Stomach (tissue), 9 donors: Measurements from ENCODE around the gene LMTK2. TPM values are rescaled to one million over a fixed set of nuclear protein-coding genes. Genes with fewer than 3 reads are reported as not detected.
A peak's percentile ranks its signal among the peaks of the same experiment; 100 is the strongest.

Experiments
- DNase-seq, 2 donors: peaks; one replicate each; pipeline versions ENCODE4 v3.0.0 to v3.0.0-alpha.2; 2013 to 2019
- H3K27ac ChIP-seq, 5 donors: fragments of 200-600 bp in 4 of 5; sonication (generic) in 4 of 5; one replicate each; pipeline ENCODE4 v1.5.1; 2013 to 2019; ENCODE audit warnings: mild to moderate bottlenecking in 1 of 5, moderate library complexity in 1 of 5
- H3K27me3 ChIP-seq, 3 donors: fragments of 200-600 bp; sonication (generic); one replicate each; pipeline ENCODE4 v1.5.1; 2017 to 2019; ENCODE audit warnings: mixed run types in 1 of 3
- H3K36me3 ChIP-seq, 4 donors: fragments of 200-600 bp; sonication (generic); 1 replicate in 3 of 4; 2 replicates in 1 of 4; pipeline ENCODE4 v1.5.1; 2016 to 2019
- H3K4me1 ChIP-seq, 4 donors: fragments of 200-600 bp; sonication (generic); one replicate each; pipeline ENCODE4 v1.5.1; 2016 to 2019
- H3K4me3 ChIP-seq, 4 donors: fragments of 200-600 bp; sonication (generic) in 3 of 4; one replicate each; pipeline ENCODE4 v1.5.1; 2016 to 2019; ENCODE audit warnings: mild to moderate bottlenecking in 1 of 4
- H3K9me3 ChIP-seq, 4 donors: fragments of 200-600 bp; sonication (generic); one replicate each; pipeline ENCODE4 v1.5.1; 2016 to 2019
- CTCF ChIP-seq, 7 experiments: fragments of 450-650 bp in 4 of 7; fragments of 200-600 bp in 3 of 7; sonication (generic) in 3 of 7; IDR thresholded peaks; one replicate each; pipeline ENCODE4 v1.5.1; 2016 to 2019; ENCODE audit warnings: antibody characterized with exemption in 7 of 7, control low read depth in 2 of 7, mild to moderate bottlenecking in 1 of 7
- EP300 ChIP-seq: sonication (generic); formaldehyde crosslinking; IDR thresholded peaks from one replicate; pipeline ENCODE4 v1.6.1; 2017; ENCODE audit warnings: antibody characterized with exemption
- POLR2A ChIP-seq, 4 donors: fragments of 450-650 bp; IDR thresholded peaks; one replicate each; pipeline ENCODE4 v1.6.1; 2016; ENCODE audit warnings: antibody characterized with exemption in 4 of 4, control low read depth in 2 of 4, mild to moderate bottlenecking in 1 of 4, moderate library complexity in 1 of 4
- POLR2AphosphoS5 ChIP-seq, 3 donors: sonication (generic); formaldehyde crosslinking; IDR thresholded peaks; one replicate each; pipeline ENCODE4 v1.6.1; 2016; ENCODE audit warnings: antibody characterized with exemption in 3 of 3
- WGBS, 5 donors: extraction: QIAGEN DNeasy Blood & Tissue Kit in 3 of 5; methylation state at CpG; one replicate each; pipeline versions ENCODE4 v1.1.5 to v1.1.7; 2013 to 2018; 5-methylcytosine and 5-hydroxymethylcytosine counted together
- intact Hi-C: fragments of 100-400 bp; cut with DNase I; formaldehyde crosslinking; loops from one replicate; pipeline ENCODE4 v1.15.1; 2023; ENCODE audit warnings: low total_unique reads
- polyA plus RNA-seq, 3 donors: library from polyadenylated mRNA; stranded (reverse); fragments of 200-250 nt; gene quantifications; one replicate each; pipeline ENCODE4 v1.2.3, GENCODE V29; 2013
- total RNA-seq, 5 donors: library from RNA; depleted of rRNA; stranded (reverse); fragments of >200 nt; gene quantifications; one replicate each; pipeline versions ENCODE4 v1.1.0 to v1.2.3, GENCODE V29; 2014 to 2016
- donor health status: healthy with polysubstance abuse.
- donor health status: Bipolar disorder and iron deficiency.
- donor health status: healthy.

The LMTK2 gene
- total and polyA plus RNA-seq, 8 donors: 1.4 to 42.6 (median 19.3) TPM

DNA sequence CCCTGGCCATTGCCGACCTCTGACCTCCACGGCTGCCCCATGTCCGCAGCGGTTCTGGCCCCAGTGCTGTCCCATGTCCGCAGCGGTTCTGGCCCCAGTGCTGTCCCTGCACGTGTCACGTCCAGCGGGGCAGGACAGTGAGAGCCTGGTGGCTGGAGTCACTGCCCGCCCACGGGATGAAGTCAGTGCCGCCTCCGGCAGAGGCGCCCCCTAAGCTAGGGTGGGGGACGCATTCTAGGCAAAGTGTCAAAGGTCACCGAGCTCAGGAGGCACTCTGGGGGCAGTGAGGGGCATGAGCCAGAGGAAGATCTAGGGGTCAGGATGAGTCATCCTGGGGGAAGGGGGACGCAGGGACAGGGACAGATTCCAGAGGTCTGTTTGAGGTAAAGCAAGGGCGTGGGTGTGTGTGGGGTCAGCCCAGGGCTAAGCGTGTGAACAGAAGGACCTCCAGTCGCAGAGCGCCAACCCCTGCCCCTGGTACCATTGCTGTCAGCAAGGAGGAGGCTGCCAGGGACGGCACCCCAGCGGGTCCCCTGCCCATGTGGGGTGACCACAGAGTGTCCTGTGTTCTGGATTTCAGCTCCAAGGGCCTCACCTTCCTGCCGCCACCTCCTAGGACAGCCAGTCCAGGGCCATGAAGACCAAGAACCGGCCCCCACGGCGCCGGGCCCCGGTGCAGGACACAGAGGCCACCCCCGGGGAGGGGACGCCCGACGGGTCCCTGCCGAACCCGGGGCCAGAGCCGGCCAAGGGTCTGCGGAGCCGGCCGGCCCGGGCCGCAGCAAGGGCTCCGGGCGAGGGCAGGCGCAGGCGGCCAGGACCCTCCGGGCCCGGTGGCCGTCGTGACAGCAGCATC is 105.2 kb downstream of the LMTK2 start:
- H3K9me3 ChIP-seq: no peaks in the 10 kb centered on the region
- no peak for TF ChIP-seq POLR2A (IDR thresholded peaks at IDR 0.05)
- H3K36me3 ChIP-seq: peaks cover 5 to 28% (median 25%) of the 10 kb centered on the region in 4 donors
- 61 to 79% (median 75%) methylated on average over 15 to 49 of the region's 49 CpGs for WGBS, 5 donors
- H3K27me3 ChIP-seq: peaks cover 0 to 22% (median 7%) of the 10 kb centered on the region in 3 donors
- H3K4me1 ChIP-seq: peaks cover 17 to 47% (median 32%) of the 10 kb centered on the region in 4 donors
- peak overlapping the region; percentile 69 to 83 (median 78) for H3K27ac ChIP-seq
- intact Hi-C loops: no loop called here
- H3K4me3 ChIP-seq: peak overlapping the region; percentile 47 to 55 (median 50)
- no peak for DNase-seq

DNA sequence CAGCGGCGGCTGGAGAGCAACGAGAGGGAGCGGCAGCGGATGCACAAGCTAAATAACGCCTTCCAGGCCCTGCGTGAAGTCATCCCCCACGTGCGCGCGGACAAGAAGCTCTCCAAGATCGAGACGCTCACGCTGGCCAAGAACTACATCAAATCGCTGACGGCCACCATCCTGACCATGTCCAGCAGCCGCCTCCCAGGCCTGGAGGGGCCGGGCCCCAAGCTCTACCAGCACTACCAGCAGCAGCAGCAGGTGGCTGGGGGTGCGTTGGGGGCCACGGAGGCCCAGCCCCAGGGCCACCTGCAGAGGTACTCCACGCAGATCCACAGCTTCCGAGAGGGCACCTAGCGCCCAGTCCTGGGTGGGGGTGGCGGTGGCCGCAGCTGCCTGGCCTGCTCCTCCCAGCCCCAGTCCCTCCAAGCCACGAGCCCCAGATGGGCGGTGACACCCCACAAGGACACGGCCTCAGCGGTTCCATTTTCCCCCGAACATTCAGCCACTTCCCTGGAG is 105.9 kb downstream of the LMTK2 start:
- Histone ChIP-seq H3K9me3 (no peaks in the 10 kb centered on the region), H3K27me3 (peaks cover 0 to 22% (median 7%) of the 10 kb centered on the region in 3 donors), H3K27ac (peak overlapping the region; percentile 8 to 82 (median 69)), H3K36me3 (peaks cover 10 to 28% (median 25%) of the 10 kb centered on the region in 4 donors), H3K4me3 (peak overlapping the region; percentile 47 to 55 (median 50)), H3K4me1 (peaks cover 17 to 50% (median 34%) of the 10 kb centered on the region in 4 donors)
- intact Hi-C loops: no loop called here
- TF ChIP-seq EP300 (no peak), POLR2AphosphoS5 (IDR thresholded peaks at IDR 0.05) (no peak), POLR2A (IDR thresholded peaks at IDR 0.05) (no peak)
- 82 to 89% (median 82%) methylated on average over 22 to 30 of the region's 30 CpGs for WGBS, 5 donors
- no peak for DNase-seq

- Histone ChIP-seq H3K27ac (peak overlapping the region; percentile 8 to 78 (median 55)), H3K27me3 (peaks cover 0 to 22% (median 7%) of the 10 kb centered on the region in 3 donors), H3K9me3 (no peaks in the 10 kb centered on the region), H3K36me3 (peaks cover 12 to 30% (median 27%) of the 10 kb centered on the region in 4 donors), H3K4me3 (peak overlapping the region; percentile 47 to 55 (median 50)), H3K4me1 (peaks cover 17 to 59% (median 42%) of the 10 kb centered on the region in 4 donors)
- intact Hi-C loops: no loop called here
- no peak for TF ChIP-seq CTCF (IDR thresholded peaks at IDR 0.05)
- TF ChIP-seq EP300: no peak
- no peak for TF ChIP-seq POLR2AphosphoS5 (IDR thresholded peaks at IDR 0.05)
- TF ChIP-seq POLR2A (IDR thresholded peaks at IDR 0.05): no peak
- 38 to 66% (median 53%) methylated on average over 7 to 8 of the region's 8 CpGs for WGBS, 5 donors
- DNase-seq: no peak
Measured at GRCh38 chr7:98213296-98213887, 106.7 kb downstream of the LMTK2 start.

- H3K4me3 ChIP-seq: peak overlapping the region in 2 of 4 donors; percentile 48 to 55
- peaks cover 12 to 31% (median 27%) of the 10 kb centered on the region in 4 donors for H3K36me3 ChIP-seq
- TF ChIP-seq EP300: no peak
- peak in 1 of 3 donors; percentile 12 for TF ChIP-seq POLR2AphosphoS5 (IDR thresholded peaks at IDR 0.05)
- TF ChIP-seq CTCF (IDR thresholded peaks at IDR 0.05): no peak
- no peak for TF ChIP-seq POLR2A (IDR thresholded peaks at IDR 0.05)
- H3K4me1 ChIP-seq: peaks cover 17 to 61% (median 43%) of the 10 kb centered on the region in 4 donors
- H3K27me3 ChIP-seq: peaks cover 0 to 22% (median 7%) of the 10 kb centered on the region in 3 donors
- no peaks in the 10 kb centered on the region for H3K9me3 ChIP-seq
- DNase-seq: peak in 1 of 2 donors; percentile 82
- 65 to 77% (median 69%) methylated on average over 10 to 25 of the region's 25 CpGs for WGBS, 5 donors
- peak overlapping the region; percentile 8 to 78 (median 55) for H3K27ac ChIP-seq
- intact Hi-C loops: no loop called here
Measured at GRCh38 chr7:98213888-98214810, 107.5 kb downstream of the LMTK2 start.
